ENCODE results near the gene RAPGEF1.

The RAPGEF1 gene

GRCh38 chr9:131528186-131528585, 211.7 kb downstream of the RAPGEF1 start:
- no peak for DNase-seq (ENCODE audit: low read depth)
